Osteoblast (primary cell): Measurements from ENCODE around the gene POU2F1. TPM values are rescaled to one million over a fixed set of nuclear protein-coding genes. Genes with fewer than 3 reads are reported as not detected.

Experiments
- DNase-seq: peaks from one replicate; pipeline ENCODE4 v3.0.0; 2011; ENCODE audit warnings: low spot score, mixed read lengths; ENCODE audit not compliant: insufficient read length; ENCODE audit errors: missing footprints
- H2AFZ ChIP-seq: 2 replicates; pipeline ENCODE4 v1.6.0; 2011; ENCODE audit warnings: mild to moderate bottlenecking, low read length
- H3K27ac ChIP-seq: 2 replicates; pipeline ENCODE4 v1.5.1; 2011; ENCODE audit warnings: mild to moderate bottlenecking, low read depth, low read length, moderate library complexity
- H3K27me3 ChIP-seq: 2 replicates; pipeline ENCODE4 v1.6.0; 2012; ENCODE audit warnings: mild to moderate bottlenecking, control low read depth, inconsistent platforms, low read length, moderate library complexity; ENCODE audit not compliant: insufficient read depth
- H3K36me3 ChIP-seq: 2 replicates; pipeline ENCODE4 v1.5.1; 2011; ENCODE audit warnings: mild to moderate bottlenecking, low read length, control low read depth, moderate library complexity; ENCODE audit not compliant: insufficient read depth
- H3K4me1 ChIP-seq: 2 replicates; pipeline ENCODE4 v1.5.1; 2011; ENCODE audit warnings: mild to moderate bottlenecking, low read length, control low read depth, moderate library complexity; ENCODE audit not compliant: insufficient read depth
- H3K4me2 ChIP-seq: 2 replicates; pipeline ENCODE4 v1.6.0; 2011; ENCODE audit warnings: mild to moderate bottlenecking, low read length; ENCODE audit not compliant: insufficient read depth
- H3K4me3 ChIP-seq: fragments of 200-600 bp; sonication (generic); 3 replicates; pipeline ENCODE4 v1.5.1; 2012; ENCODE audit warnings: mild to moderate bottlenecking, low read length, inconsistent platforms; ENCODE audit not compliant: insufficient read depth
- H3K79me2 ChIP-seq: 2 replicates; pipeline ENCODE4 v1.6.0; 2012; ENCODE audit warnings: mild to moderate bottlenecking, low read length, control low read depth, inconsistent platforms; ENCODE audit not compliant: insufficient read depth
- H3K9me3 ChIP-seq: 2 replicates; pipeline ENCODE4 v1.5.1; 2011; ENCODE audit warnings: low read depth, low read length, control low read depth
- H4K20me1 ChIP-seq: 2 replicates; pipeline ENCODE4 v1.6.0; 2012; ENCODE audit warnings: mild to moderate bottlenecking, low read length, control low read depth; ENCODE audit not compliant: insufficient read depth
- CTCF ChIP-seq: IDR thresholded peaks from 2 replicates; pipeline ENCODE4 v1.5.1; 2011; ENCODE audit warnings: mild to moderate bottlenecking, low read depth, low read length, moderate library complexity; ENCODE audit errors: extremely low read depth
- total RNA-seq: library from RNA; depleted of rRNA; stranded (reverse); fragments of >200 nt; gene quantifications from 2 replicates; pipeline ENCODE4 v1.2.3, GENCODE V29; 2012

Gene POU2F1
- total RNA-seq, 1 donor = 11.6 TPM

- no peaks in the 10 kb centered on the region for H4K20me1 ChIP-seq
- no peak overlapping the region for H3K4me2 ChIP-seq
- no peak overlapping the region for H2AFZ ChIP-seq
- H3K4me1 ChIP-seq = no peaks in the 10 kb centered on the region
- H3K4me3 ChIP-seq = no peak overlapping the region
- no peaks in the 10 kb centered on the region for H3K36me3 ChIP-seq
- H3K79me2 ChIP-seq = no peaks in the 10 kb centered on the region
- H3K27me3 ChIP-seq = no peaks in the 10 kb centered on the region
- no peak for TF ChIP-seq CTCF
- H3K9me3 ChIP-seq = no peaks in the 10 kb centered on the region
- H3K27ac ChIP-seq = no peak overlapping the region
- DNase-seq = no peak
Observed at GRCh38 chr1:167185974-167186657, 34.6 kb upstream of the POU2F1 start.

- TF ChIP-seq CTCF = no peak
Observed at GRCh38 chr1:167186771-167187170, 33.9 kb upstream of the POU2F1 start.

GRCh38 chr1:167190747-167191237 is 29.9 kb upstream of the POU2F1 start:
- Histone ChIP-seq H4K20me1 (no peaks in the 10 kb centered on the region), H3K27me3 (no peaks in the 10 kb centered on the region)
- no peak for TF ChIP-seq CTCF

More at GRCh38 chr1:167186771-167187170, 33.9 kb upstream of the POU2F1 start:
- H3K4me1 ChIP-seq = no peaks in the 10 kb centered on the region
- no peaks in the 10 kb centered on the region for H3K27me3 ChIP-seq
- H3K79me2 ChIP-seq = no peaks in the 10 kb centered on the region
- no peaks in the 10 kb centered on the region for H4K20me1 ChIP-seq
- no peaks in the 10 kb centered on the region for H3K36me3 ChIP-seq
- H2AFZ ChIP-seq = no peak overlapping the region
- no peak overlapping the region for H3K4me3 ChIP-seq
- no peak overlapping the region for H3K27ac ChIP-seq
- no peaks in the 10 kb centered on the region for H3K9me3 ChIP-seq
- no peak for DNase-seq
- H3K4me2 ChIP-seq = no peak overlapping the region

GRCh38 chr1:167191958-167192357 is 28.7 kb upstream of the POU2F1 start:
- Histone ChIP-seq H3K27ac (no peak overlapping the region), H3K4me2 (no peak overlapping the region), H3K27me3 (no peaks in the 10 kb centered on the region), H3K4me1 (no peaks in the 10 kb centered on the region), H3K36me3 (no peaks in the 10 kb centered on the region), H3K4me3 (no peak overlapping the region), H4K20me1 (no peaks in the 10 kb centered on the region), H2AFZ (no peak overlapping the region), H3K9me3 (no peaks in the 10 kb centered on the region), H3K79me2 (no peaks in the 10 kb centered on the region)
- no peak for DNase-seq
- TF ChIP-seq CTCF = no peak

More at GRCh38 chr1:167190747-167191237, 29.9 kb upstream of the POU2F1 start:
- no peak overlapping the region for H2AFZ ChIP-seq
- no peak overlapping the region for H3K27ac ChIP-seq
- no peaks in the 10 kb centered on the region for H3K9me3 ChIP-seq
- no peaks in the 10 kb centered on the region for H3K79me2 ChIP-seq
- DNase-seq = no peak
- H3K4me3 ChIP-seq = no peak overlapping the region
- H3K4me1 ChIP-seq = no peaks in the 10 kb centered on the region
- no peaks in the 10 kb centered on the region for H3K36me3 ChIP-seq
- H3K4me2 ChIP-seq = no peak overlapping the region
